ENCODE measurements around the gene PCGF3. TPM values are rescaled to one million over a fixed set of nuclear protein-coding genes. Genes with fewer than 3 reads are reported as not detected.

The PCGF3 gene
- polyA plus RNA-seq, 4 donors, result 27.3 to 71.6 (median 55.3) TPM

GRCh38 chr4:673349-674091, 32.1 kb upstream of the PCGF3 start:
- WGBS, 3 donors, result 3 to 7% (median 6%) methylated on average over 39 to 55 of the region's 55 CpGs
- no peak for FAIRE-seq

GRCh38 chr4:674172-675035, 31.2 kb upstream of the PCGF3 start, which contains the start of the genes ATP5ME and MYL5:
TSS of gene ATP5ME (minus strand) at chr4:674276. CDS start at chr4:674247, 29 bp downstream.
TSS of gene MYL5 (plus strand) at chr4:674542. CDS start at chr4:678027, 3,485 bp downstream.
- 0 to 1% (median 0%) methylated on average over 44 to 84 of the region's 84 CpGs for WGBS, 3 donors
- DNase-seq (peak; percentile 97 to 99), FAIRE-seq (no peak)
- Histone ChIP-seq H3K4me1 (ENCODE audit: control insufficient read depth in 3 of 3, insufficient read depth in 2 of 3, low read depth in 1 of 3, low read length in 2 of 3) (peaks cover 2 to 28% (median 3%) of the 10 kb centered on the region in 3 donors), H3K27ac (ENCODE audit: low read depth in 1 of 3, low read length in 2 of 3) (peak within 1 kb of the TSS; percentile 82 to 90 (median 89)), H3K36me3 (ENCODE audit: control insufficient read depth in 3 of 3, insufficient read depth in 2 of 3, low read depth in 1 of 3, low read length in 3 of 3) (peaks cover 6 to 40% (median 9%) of the 10 kb centered on the region in 3 donors), H3K9me3 (ENCODE audit: control insufficient read depth in 2 of 2, insufficient read depth in 1 of 2, low read depth in 1 of 2, low read length in 1 of 2) (no peaks in the 10 kb centered on the region), H3K27me3 (ENCODE audit: control insufficient read depth in 3 of 3, insufficient read depth in 3 of 3, low read length in 3 of 3) (no peaks in the 10 kb centered on the region), H3K4me3 (ENCODE audit: low read depth in 1 of 3, low read length in 3 of 3) (peak within 1 kb of the TSS; percentile 71 to 83 (median 79))

More at GRCh38 chr4:673349-674091, 32.1 kb upstream of the PCGF3 start:
- peak overlapping the region; percentile 69 to 84 (median 82) for H3K27ac ChIP-seq (ENCODE audit: low read depth in 1 of 3, low read length in 2 of 3)
- no peaks in the 10 kb centered on the region for H3K9me3 ChIP-seq (ENCODE audit: control insufficient read depth in 2 of 2, insufficient read depth in 1 of 2, low read depth in 1 of 2, low read length in 1 of 2)
- H3K36me3 ChIP-seq (ENCODE audit: control insufficient read depth in 3 of 3, insufficient read depth in 2 of 3, low read depth in 1 of 3, low read length in 3 of 3), result peaks cover 6 to 40% (median 9%) of the 10 kb centered on the region in 3 donors
- peaks cover 2 to 28% (median 3%) of the 10 kb centered on the region in 3 donors for H3K4me1 ChIP-seq (ENCODE audit: control insufficient read depth in 3 of 3, insufficient read depth in 2 of 3, low read depth in 1 of 3, low read length in 2 of 3)
- H3K27me3 ChIP-seq (ENCODE audit: control insufficient read depth in 3 of 3, insufficient read depth in 3 of 3, low read length in 3 of 3), result no peaks in the 10 kb centered on the region
- peak overlapping the region; percentile 68 to 79 (median 72) for H3K4me3 ChIP-seq (ENCODE audit: low read depth in 1 of 3, low read length in 3 of 3)
- DNase-seq, result peak; percentile 79 to 82

GRCh38 chr4:675036-675882, 30.4 kb upstream of the PCGF3 start:
- FAIRE-seq, result no peak
- peak in 1 of 2 donors; percentile 52 for DNase-seq
- 61 to 63% (median 63%) methylated on average over 26 of the region's 26 CpGs for WGBS, 3 donors
- H3K27me3 ChIP-seq (ENCODE audit: control insufficient read depth in 3 of 3, insufficient read depth in 3 of 3, low read length in 3 of 3), result no peaks in the 10 kb centered on the region
- H3K27ac ChIP-seq (ENCODE audit: low read depth in 1 of 3, low read length in 2 of 3), result peak overlapping the region; percentile 79 to 90 (median 89)
- H3K36me3 ChIP-seq (ENCODE audit: control insufficient read depth in 3 of 3, insufficient read depth in 2 of 3, low read depth in 1 of 3, low read length in 3 of 3), result peaks cover 6 to 45% (median 9%) of the 10 kb centered on the region in 3 donors
- no peaks in the 10 kb centered on the region for H3K9me3 ChIP-seq (ENCODE audit: control insufficient read depth in 2 of 2, insufficient read depth in 1 of 2, low read depth in 1 of 2, low read length in 1 of 2)
- peak overlapping the region; percentile 71 to 83 (median 79) for H3K4me3 ChIP-seq (ENCODE audit: low read depth in 1 of 3, low read length in 3 of 3)
- H3K4me1 ChIP-seq (ENCODE audit: control insufficient read depth in 3 of 3, insufficient read depth in 2 of 3, low read depth in 1 of 3, low read length in 2 of 3), result peaks cover 2 to 28% (median 3%) of the 10 kb centered on the region in 3 donors

GRCh38 chr4:675980-676870, 29.4 kb upstream of the PCGF3 start:
- H3K36me3 ChIP-seq (ENCODE audit: control insufficient read depth in 3 of 3, insufficient read depth in 2 of 3, low read depth in 1 of 3, low read length in 3 of 3), result peaks cover 5 to 39% (median 6%) of the 10 kb centered on the region in 3 donors
- peak overlapping the region in 1 of 3 donors; percentile 55 for H3K27ac ChIP-seq (ENCODE audit: low read depth in 1 of 3, low read length in 2 of 3)
- peaks cover 2 to 36% (median 3%) of the 10 kb centered on the region in 3 donors for H3K4me1 ChIP-seq (ENCODE audit: control insufficient read depth in 3 of 3, insufficient read depth in 2 of 3, low read depth in 1 of 3, low read length in 2 of 3)
- WGBS, 3 donors, result 74 to 80% (median 78%) methylated on average over 16 to 19 of the region's 19 CpGs
- DNase-seq, result no peak
- no peak overlapping the region for H3K4me3 ChIP-seq (ENCODE audit: low read depth in 1 of 3, low read length in 3 of 3)
- no peak for FAIRE-seq
- H3K27me3 ChIP-seq (ENCODE audit: control insufficient read depth in 3 of 3, insufficient read depth in 3 of 3, low read length in 3 of 3), result no peaks in the 10 kb centered on the region
- H3K9me3 ChIP-seq (ENCODE audit: control insufficient read depth in 2 of 2, insufficient read depth in 1 of 2, low read depth in 1 of 2, low read length in 1 of 2), result no peaks in the 10 kb centered on the region

GRCh38 chr4:676871-677235, 28.8 kb upstream of the PCGF3 start:
- WGBS, 3 donors, result 82 to 84% (median 82%) methylated on average over 8 of the region's 8 CpGs
- peaks cover 2 to 39% (median 3%) of the 10 kb centered on the region in 3 donors for H3K4me1 ChIP-seq (ENCODE audit: control insufficient read depth in 3 of 3, insufficient read depth in 2 of 3, low read depth in 1 of 3, low read length in 2 of 3)
- no peak for FAIRE-seq
- no peaks in the 10 kb centered on the region for H3K9me3 ChIP-seq (ENCODE audit: control insufficient read depth in 2 of 2, insufficient read depth in 1 of 2, low read depth in 1 of 2, low read length in 1 of 2)
- no peak for DNase-seq
- peak overlapping the region in 1 of 3 donors; percentile 4 for H3K27ac ChIP-seq (ENCODE audit: low read depth in 1 of 3, low read length in 2 of 3)
- H3K36me3 ChIP-seq (ENCODE audit: control insufficient read depth in 3 of 3, insufficient read depth in 2 of 3, low read depth in 1 of 3, low read length in 3 of 3), result peaks cover under 1 to 32% (median 2%) of the 10 kb centered on the region in 3 donors
- no peak overlapping the region for H3K4me3 ChIP-seq (ENCODE audit: low read depth in 1 of 3, low read length in 3 of 3)
- no peaks in the 10 kb centered on the region for H3K27me3 ChIP-seq (ENCODE audit: control insufficient read depth in 3 of 3, insufficient read depth in 3 of 3, low read length in 3 of 3)

GRCh38 chr4:677431-678293, 28.0 kb upstream of the PCGF3 start:
- FAIRE-seq (no peak), DNase-seq (peak in 1 of 2 donors; percentile 76)
- H3K4me3 ChIP-seq (ENCODE audit: low read depth in 1 of 3, low read length in 3 of 3), result no peak overlapping the region
- no peaks in the 10 kb centered on the region for H3K9me3 ChIP-seq (ENCODE audit: control insufficient read depth in 2 of 2, insufficient read depth in 1 of 2, low read depth in 1 of 2, low read length in 1 of 2)
- WGBS, 3 donors, result 19 to 57% (median 35%) methylated on average over 26 of the region's 26 CpGs
- peaks cover 0 to 29% (median under 1%) of the 10 kb centered on the region in 3 donors for H3K36me3 ChIP-seq (ENCODE audit: control insufficient read depth in 3 of 3, insufficient read depth in 2 of 3, low read depth in 1 of 3, low read length in 3 of 3)
- peaks cover 2 to 45% (median 3%) of the 10 kb centered on the region in 3 donors for H3K4me1 ChIP-seq (ENCODE audit: control insufficient read depth in 3 of 3, insufficient read depth in 2 of 3, low read depth in 1 of 3, low read length in 2 of 3)
- no peaks in the 10 kb centered on the region for H3K27me3 ChIP-seq (ENCODE audit: control insufficient read depth in 3 of 3, insufficient read depth in 3 of 3, low read length in 3 of 3)
- peak overlapping the region in 1 of 3 donors; percentile 41 for H3K27ac ChIP-seq (ENCODE audit: low read depth in 1 of 3, low read length in 2 of 3)

Data from small intestine (tissue), 7 donors.